ENCODE measurements around the gene PIP4K2A.
"Not testable (repeated sequence)": the region's sequence is repeated elsewhere in the genome, so short reads cannot be mapped to it uniquely, and the experiment has no call there.

Gene PIP4K2A

DNA sequence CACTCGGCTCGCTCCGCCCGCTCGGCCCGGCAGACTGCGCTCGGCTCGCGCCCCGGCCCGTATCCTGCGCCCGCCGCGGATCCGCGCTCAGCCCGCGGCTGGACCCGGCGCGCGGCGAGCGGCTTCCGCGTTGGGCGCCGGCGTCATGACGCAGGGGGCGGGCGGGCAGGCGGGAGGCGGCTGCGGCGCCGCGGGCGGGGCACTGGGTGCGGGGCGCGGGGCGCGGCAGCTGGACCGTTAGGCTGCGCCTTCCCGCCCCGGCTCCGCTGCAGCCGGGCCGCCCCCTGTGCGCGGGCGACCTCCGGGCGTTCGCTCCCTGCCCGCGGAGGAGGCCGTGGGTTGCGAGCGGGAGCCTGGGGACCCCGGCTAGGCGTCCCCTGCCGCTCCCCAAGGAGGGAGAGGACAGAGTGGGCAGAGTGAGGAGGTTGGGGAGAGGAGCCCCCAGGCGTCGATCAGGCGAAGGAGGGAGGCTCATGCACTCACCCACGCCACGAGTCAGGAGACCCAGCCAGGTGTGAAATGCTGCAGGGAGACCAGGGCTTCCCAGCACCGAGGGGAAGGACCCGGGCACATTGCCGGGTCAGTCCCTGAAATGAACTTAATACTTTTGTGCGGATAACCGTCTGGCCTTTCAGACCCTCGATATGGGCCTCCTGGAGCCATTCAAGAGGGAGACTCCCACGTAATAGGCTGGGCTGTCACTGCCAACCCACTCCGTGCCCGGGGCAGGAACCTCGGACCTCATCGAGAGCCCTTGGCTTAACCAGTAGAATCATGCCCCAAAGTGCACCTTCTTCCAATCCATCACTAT lies at the start of gene PIP4K2A:
PIP4K2A (minus strand) TSS at position 100 of the 811 bp plus-strand sequence. CDS start 252 bp downstream, outside the sequence.
- peak; percentile 83 for DNase-seq
- peak; percentile 88 for ATAC-seq

DNA sequence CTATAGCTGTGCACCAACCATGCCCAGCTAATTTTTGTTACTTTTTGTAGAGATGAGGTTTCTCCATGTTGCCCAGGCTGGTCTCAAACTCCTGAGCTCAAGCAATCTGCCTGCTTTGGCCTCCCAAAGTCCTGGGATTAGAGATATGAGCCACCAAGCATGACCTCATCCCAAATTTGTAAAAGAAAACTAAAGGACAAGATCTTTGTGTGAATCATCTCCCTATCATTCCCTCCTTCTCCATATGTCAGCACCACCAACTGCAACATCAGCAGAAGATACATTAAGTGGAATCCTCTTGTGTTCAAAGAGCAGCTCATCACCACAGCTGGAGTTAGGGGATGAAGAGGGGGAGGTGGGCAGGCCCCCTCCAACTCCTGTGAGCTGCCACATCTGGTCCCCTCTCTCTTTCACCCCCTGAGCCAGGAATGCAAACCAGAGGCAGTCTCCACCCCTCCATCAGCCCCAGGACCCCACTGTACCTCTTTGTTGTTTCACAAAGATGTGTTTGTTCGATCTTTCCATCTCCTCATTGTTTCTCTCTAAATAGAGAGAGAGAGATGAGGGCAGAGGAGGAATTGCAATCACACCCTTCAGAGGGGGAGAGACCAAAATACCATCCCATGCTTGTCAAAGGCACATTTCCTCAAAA lies 47.3 kb upstream of the PIP4K2A start:
- ATAC-seq: no peak
- no peak for DNase-seq

DNA sequence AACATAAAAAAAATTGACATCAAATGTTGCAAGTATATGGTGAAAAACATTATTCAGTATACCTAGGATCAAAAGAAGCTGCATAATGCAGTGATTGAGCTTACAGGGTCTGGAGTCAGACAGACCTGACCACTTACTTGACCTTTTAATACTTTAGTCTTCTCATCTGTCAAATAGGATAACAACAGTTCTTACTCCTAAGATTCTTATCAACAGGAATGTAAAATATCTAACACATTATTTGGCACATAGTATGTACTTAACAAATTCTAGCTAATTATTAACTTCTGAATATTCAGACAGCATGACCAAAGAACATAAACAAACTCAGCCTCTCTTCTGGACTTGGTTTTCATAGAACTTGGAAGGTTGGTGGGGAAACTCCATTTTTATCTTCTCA lies 45.6 kb upstream of the PIP4K2A start:
- no peak for DNase-seq
- ATAC-seq: no peak

DNA sequence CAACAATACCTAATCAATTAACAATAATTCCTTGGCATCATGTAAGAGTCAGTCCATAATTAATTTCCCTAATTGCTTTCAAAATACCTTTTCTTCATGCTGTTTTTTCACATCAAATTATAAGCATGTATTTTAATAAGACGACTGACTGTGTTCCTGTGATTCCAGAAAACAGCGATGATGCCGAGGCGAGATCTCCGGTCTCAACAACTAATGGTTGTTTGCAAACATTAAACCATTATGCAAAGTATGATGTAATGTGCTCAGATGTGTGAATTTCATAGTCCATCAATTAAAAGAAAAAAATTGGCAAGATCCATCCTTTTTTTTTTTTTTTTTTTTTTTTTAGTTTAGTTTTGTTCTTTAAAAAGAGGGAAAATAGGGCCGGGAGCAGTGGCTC lies 44.5 kb upstream of the PIP4K2A start:
- ATAC-seq (no peak), DNase-seq (no peak)

DNA sequence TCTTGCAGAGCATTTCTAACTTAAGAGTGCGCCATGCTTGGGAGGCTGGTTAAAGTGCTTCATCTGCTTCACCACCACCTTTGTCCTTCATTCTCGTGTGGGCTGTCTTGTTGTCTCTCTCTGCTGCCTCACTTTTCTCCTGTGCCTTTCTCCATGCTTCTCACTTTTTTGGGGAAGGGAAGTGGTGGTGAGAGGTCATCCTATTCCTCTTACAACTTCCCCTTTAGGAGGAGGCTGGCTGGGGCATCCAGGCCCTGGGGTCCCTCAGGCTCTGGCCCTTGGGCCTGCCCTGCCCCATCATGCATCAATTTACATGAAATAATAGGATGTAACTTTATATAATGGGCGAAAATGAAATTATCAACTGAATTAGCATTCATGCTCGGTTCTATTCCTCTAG lies 39.9 kb upstream of the PIP4K2A start:
- no peak for DNase-seq
- no peak for ATAC-seq

DNA sequence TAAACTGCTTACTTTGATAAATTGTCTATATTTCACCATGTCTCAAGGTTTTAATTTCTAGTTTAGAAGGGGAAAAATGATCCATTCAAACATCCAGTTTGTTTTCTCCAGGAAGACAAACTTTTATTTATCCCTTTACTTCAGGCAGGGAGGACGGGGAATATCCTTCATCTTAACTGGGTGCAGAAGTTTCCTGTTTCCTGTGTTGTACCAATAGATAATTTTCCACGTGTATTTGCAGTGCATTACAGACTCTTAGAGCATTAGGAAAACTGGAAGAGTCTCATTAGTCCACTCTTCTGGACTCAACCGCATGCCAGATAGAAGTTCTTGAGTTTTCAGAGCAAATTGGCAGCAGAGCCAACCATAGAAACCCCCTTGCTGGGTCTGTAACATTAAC lies 39.4 kb upstream of the PIP4K2A start:
- DNase-seq (no peak), ATAC-seq (no peak)

DNA sequence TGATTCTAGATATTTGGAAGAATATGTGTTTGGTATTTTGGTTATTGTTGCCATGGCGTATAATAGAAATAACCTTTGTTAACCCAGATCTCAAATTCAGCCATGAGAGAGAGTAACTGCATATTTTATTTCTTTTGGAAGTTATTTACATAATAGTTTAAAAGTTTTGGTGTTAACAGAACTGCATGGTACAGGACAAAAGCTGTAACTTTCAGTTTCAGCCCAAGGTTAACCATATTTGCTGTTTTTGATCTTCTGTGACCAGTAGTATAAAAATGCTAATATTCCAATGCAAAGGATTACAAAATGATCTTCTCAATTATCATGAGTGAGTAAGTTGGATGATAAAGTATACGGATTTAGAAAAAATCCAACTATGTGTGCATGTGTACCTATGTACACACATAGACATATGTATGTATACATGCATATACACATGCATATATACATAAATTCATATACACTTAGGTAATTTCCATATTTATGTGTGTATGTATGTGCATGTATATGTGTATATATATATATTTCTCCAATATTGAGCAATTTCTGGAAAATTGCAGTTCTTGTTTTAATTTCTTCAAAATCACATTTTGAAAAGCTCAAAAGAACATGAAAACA lies 38.0 kb upstream of the PIP4K2A start:
- no peak for DNase-seq
- ATAC-seq: no peak

DNA sequence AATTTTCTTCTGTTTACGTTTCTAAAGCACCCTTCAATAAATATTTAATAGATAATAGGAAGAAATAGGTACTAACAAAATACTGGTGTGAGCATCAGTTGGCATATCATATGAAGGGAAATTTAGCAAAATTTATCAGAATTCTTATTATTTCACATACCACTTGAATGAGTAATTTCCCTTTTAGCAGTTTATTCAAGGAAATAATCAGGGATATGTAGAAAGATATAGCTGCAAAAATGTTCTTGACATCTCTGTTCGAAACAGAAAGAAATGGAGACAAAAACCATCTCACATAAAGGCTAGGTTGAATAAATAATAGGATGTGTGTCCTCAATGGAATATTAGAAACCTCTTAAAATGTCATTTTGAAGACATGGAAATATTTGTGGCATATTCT lies 35.8 kb upstream of the PIP4K2A start:
- no peak for ATAC-seq
- no peak for DNase-seq

DNA sequence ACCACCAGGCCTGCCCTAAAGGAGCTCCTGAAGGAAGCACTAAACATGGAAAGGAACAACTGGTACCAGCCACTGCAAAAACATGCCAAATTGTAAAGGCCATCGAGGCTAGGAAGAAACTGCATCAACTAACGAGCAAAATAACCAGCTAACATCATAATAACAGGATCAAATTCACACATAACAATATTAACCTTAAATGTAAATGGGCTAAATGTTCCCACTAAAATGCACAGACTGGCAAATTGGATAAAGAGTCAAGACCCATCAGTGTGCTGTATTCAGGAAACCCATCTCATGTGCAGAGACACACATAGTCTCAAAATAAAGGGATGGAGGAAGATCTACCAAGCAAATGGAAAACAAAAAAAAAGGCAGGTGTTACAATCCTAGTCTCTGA lies 30.5 kb upstream of the PIP4K2A start:
- DNase-seq, ATAC-seq: not testable (repeated sequence)

DNA sequence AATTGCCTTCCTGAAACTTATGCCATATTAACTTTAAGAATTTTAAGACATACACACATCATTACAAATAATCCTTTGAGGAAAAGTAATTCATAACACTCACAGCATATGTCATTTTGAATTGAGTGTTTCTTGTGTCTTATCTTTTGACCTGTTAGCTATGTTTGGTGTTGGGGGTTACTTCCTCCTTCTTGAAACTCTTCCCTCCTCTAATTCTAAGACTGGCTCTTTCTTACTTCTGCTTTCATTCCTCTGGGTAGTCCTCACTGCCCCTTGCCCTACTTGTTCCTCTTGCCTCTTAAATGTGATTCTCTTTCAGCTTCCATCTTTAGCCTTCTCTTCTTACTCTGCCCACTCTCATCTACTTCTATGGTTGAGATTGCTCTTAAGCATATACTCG lies 28.3 kb upstream of the PIP4K2A start:
- ATAC-seq: no peak

DNA sequence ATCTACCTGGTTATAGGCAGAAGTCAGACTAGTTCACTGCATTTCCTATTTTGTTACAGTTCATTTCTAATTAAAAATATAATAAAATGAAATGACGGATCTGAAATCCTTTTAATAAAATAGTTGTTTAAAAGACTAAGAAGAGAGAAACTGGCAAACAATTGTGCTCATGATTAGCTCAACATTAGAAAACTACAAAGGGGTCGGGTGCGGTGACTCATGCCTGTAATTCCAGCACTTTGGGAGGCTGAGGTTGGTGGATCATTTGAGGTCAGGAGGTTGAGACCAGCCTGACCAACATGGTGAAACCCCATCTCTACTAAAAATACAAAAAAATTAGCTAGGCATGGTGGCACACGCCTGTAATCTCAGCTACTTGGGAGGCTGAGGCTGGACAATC lies 27.3 kb upstream of the PIP4K2A start:
- not testable (repeated sequence) for DNase-seq, ATAC-seq

More for the DNA sequence above, 28.3 kb upstream of the PIP4K2A start:
- no peak for DNase-seq

DNA sequence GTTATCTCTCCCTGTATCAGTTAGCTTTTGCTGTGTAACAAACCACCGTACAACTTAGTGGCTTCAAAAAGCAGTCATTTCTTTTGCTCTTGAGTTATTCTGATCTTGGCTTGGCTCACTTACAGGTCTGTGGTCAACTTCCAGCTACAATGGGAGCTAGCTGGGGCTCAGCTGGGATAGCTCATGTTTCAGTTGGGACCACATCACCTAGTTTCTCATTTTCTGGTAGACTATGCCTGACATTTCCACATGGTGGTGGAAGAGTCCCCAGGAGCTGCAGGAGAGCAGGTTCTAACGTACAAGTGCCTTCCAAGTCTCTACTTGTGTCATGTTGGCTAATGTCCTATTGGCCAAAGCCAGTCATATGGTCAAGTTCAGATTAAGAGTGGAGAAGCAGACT lies 25.8 kb upstream of the PIP4K2A start:
- ATAC-seq: no peak
- DNase-seq: no peak

DNA sequence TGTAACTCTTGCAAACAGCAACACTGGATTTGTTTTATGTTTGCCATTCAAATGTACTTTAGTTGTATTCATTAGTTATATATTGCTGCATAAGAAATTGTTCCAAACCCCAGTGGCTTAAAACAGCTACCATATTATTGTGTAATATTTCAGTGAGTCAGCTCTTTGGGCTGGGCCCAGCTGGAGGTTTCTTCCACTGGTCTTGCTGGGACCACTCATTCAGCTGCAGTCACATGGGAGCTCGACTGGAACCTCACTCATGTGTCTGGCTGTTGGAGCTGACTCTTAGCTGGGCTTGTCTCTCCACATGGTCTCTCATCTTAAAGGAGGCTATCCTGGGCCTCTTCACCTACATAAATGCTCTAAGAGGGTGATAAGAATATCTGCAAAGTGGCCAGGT lies 23.2 kb upstream of the PIP4K2A start:
- DNase-seq: no peak
- no peak for ATAC-seq

DNA sequence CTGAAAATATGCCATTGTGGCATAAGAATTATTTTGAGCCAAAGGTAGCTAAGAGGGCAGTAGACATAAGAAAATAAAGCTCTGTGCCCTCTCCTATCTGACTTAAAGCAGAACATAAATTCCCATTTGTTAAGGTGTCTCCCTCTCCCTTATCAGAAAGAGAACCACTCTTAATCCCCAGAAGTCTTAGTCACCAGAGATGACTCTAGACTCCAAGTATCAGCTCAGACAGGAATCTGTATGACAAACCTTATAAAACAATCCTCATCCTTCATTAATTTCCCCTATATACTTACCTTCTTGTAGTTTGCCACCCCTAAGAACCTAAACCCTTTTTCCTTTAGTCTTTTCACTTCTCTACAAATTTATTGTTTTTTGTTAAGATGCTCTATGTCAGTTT lies 21.8 kb upstream of the PIP4K2A start:
- ATAC-seq (no peak), DNase-seq (no peak)

DNA sequence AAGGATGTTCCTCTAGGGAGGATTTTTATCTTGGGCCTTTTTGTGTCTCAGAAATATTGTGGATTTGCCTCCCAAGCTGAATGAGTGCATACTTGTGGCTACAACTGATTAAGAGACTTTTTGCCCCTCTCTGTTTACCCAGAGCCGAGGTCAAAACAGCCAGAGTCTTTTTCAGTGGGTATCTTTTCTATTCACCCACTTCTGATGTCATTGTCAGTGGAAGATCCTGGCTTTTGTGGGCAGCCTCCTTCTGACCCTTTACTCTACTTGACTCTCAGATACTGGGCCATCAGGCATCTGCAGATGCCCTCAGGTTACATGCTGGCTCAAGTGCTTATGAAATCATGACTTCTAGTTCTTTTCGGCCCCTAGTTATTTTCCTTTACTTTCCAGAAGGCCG lies 19.6 kb upstream of the PIP4K2A start:
- DNase-seq: no peak
- ATAC-seq: no peak

DNA sequence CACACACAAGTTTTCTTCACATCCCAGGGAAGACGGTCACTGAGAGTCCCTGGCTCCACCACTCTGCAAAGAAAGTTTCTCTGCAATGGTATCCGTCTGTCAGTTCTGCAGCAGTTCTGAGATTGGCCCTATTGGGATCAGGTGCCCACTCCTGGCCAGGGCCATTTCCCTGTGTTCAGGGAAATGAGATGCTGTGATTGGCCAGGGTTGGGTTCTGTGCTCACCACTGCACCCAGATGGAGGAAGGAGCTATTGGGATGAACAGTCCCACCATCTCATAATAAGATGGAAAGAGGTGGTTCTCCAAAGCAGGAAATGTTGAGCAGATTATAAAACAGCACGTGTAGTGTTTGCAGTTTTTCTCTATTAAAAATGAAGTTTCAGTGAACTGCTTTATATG lies 13.3 kb upstream of the PIP4K2A start:
- ATAC-seq: no peak
- no peak for DNase-seq

DNA sequence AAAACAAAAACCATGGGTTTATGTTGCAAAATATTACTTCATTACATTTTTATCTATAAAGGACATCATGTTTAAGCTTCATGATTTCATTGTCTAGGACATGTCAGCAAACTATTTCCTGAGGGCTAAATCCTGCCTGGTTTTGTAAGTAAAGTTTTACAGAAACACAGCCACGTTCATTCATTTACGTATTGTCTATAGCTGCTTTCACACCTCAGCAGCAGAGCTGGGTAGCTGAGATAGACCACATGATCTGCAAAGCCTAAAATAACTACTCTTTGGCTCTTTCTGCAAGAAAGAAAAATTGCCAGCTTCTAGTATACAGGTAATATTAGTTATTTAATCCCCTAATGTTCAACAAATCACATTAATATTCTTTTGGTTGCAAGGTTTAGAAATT lies 12.7 kb upstream of the PIP4K2A start:
- ATAC-seq: no peak
- DNase-seq: no peak

DNA sequence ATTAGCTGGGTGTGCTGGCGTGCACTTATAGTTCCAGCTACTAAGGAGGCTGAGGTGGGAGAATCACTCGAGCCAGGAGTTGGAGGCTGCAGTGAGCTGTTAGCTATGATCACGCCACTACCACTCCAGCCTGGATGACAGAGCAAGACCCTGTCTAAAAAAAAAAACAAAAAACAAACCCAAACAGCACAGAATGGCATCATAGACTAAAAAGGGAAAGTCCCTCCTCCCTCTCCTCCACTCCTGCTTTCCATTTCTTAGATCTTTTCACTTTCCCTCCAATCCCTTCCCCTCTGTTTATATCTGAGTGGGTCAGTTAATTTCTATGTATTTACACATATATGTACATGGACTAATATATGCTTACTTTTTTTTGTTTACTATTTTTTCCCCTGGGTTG lies 10.4 kb upstream of the PIP4K2A start:
- no peak for DNase-seq
- no peak for ATAC-seq

DNA sequence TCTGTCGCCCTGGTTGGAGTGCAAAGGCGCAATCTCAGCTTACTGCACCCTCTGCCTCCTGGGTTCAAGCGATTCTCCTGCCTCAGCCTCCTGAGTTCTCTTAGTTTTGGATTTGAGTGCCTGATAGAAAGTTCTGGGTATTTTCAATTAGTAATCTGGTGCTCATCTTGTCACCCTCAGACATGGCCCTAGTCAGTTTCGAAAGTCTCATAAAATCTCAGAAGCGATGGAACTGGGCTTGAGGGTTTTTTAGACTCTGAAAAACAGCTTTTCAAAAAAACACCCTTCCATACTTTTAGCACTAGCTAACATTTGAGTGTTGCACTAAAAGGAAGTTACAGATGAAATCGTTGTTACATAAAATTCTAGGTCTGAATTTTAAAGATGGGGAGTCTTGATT lies 9.4 kb upstream of the PIP4K2A start:
- no peak for DNase-seq
- no peak for ATAC-seq

DNA sequence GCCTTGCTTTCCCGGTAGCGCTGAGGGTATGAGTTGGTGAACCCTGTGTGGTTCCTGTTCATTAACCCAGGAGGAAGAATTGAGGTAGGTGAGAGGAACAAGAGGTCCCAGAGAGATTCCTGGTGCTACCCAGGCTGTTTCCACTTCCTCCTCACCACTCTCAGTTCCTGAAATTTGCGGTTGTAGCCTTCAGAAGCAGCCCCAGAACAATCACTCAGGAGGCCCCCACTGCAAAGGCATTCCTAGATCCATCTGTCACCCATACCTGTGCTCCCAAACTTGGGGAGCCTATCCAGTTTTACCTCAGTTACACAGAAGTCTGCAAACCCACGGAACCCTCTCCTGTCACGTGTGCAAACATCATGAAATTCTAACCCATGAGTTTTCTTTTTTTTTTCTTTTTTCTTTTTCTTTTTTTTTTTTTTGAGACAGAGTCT lies 9.0 kb upstream of the PIP4K2A start:
- ATAC-seq (peak; percentile 37), DNase-seq (no peak)

DNA sequence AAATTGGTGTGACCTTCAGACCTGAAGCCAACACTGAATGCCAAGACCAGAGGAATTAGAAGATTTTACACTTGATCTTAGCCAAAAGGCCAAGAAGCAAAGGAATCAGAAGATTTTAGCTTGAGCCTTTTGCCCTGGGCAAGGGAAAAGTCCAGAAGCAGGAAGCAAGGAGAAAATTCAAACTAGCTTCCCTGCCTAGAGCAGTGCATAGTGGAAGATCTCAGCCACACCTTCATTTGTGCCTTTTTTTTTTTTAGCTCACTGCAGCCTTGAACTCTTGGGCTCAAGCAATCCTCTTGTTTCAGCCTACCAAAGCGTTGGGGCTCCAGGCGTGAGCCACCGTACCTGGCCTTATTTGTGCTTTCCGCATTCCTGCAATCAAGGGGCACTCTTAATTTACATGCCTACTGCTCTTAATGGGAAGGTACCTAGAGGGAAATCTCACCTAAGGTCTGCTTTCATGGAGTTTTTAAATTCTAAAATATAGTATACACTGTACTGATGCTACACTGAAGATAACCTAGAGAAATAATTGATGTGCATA lies 8.3 kb upstream of the PIP4K2A start:
- no peak for ATAC-seq
- DNase-seq: no peak

DNA sequence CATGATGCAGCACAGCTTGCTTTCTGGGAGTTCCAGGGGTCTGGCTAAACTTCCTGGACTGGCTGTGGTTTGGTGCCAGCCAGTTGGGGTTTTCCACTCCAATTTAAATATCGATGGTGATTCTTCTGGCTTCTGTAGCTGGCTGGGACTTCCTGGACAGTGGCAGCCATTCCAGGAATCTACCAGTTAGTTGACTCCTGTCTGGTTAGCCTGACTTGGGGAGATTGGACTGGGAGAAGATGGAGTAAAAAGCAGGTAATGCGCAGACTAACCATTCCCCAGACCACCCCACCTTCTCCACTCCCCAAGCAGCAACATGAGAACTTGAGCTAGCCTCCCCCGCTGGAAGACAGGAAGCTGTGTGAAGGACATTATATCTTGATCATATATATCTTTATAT lies 6.3 kb upstream of the PIP4K2A start:
- DNase-seq: no peak

DNA sequence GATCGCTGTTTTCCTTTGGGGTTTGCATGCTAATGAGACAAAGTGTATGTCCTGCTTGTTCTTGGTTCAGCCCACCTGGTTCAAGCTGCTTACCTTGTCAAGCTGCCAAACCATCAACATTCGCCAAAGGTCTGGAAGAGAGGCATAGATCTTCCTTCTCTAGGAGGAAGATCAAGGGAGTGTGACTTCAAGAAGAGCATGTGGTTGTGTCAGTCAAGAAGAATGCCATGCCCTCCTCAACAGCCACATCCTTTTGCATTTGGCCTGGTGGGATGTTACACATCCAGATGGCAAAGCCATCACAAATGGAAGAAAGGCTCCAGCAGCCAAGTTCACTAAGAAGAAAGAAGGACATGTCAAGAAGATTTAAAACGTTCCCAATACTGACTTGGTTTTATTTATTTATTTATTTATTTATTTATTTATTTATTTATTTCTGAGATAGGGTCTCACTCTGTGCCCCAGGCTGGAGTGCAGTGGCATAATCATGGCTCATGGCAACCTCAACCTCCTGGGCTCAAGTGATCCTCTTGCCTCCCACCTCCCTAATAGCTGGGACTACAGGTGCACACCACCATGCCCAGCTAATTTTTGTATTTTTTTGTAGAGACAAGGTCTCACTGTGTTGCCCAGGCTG lies 5.1 kb upstream of the PIP4K2A start:
- no peak for DNase-seq

More for the DNA sequence above, 6.3 kb upstream of the PIP4K2A start:
- no peak for ATAC-seq

More for the DNA sequence above, 5.1 kb upstream of the PIP4K2A start:
- ATAC-seq: no peak

Measured in stimulated activated naive CD8-positive, alpha-beta T cell treated with anti-CD3 and anti-CD28 coated beads, Interleukin-15, Interleukin-2, amounts not matched to agents 100 U/mL and 50 U/mL, for 24 hours (primary cell).